A673 (cell line): ENCODE results near the gene PRTFDC1. TPM values are rescaled to one million over a fixed set of nuclear protein-coding genes. Genes with fewer than 3 reads are reported as not detected.
"Not testable (repeated sequence)": the region's sequence is repeated elsewhere in the genome, so short reads cannot be mapped to it uniquely, and the experiment has no call there.

ENCODE experiments used
- BruUV-seq: library from RNA; stranded (reverse); fragments of 400-500 nt; replicated peaks from 2 replicates; lab custom pipeline; 2021; lab: Mats Ljungman, UMichigan
- CTCF ChIA-PET: fragments of 300-600 bp; sonication (Branson Sonifier 250); formaldehyde crosslinking; loops from one replicate; lab custom pipeline; 2022; ENCODE audit warnings: antibody characterized with exemption; lab: Charles Lee
- POLR2A ChIA-PET: fragments of 300-600 bp; sonication (Branson Sonifier 250); formaldehyde crosslinking; loops from one replicate; lab custom pipeline; 2022; ENCODE audit warnings: antibody characterized with exemption; ENCODE audit not compliant: low non-redundant PET; lab: Charles Lee
- DNase-seq: peaks from one replicate; pipeline ENCODE4 v3.0.0-alpha.2; 2015; ENCODE audit warnings: low spot score
- H3K27ac ChIP-seq: fragments of 200-600 bp; sonication (generic); 2 replicates; pipeline ENCODE4 v1.5.1; 2016; ENCODE audit warnings: mixed run types, low read depth, mild to moderate bottlenecking, mixed read lengths, antibody characterized with exemption, low read length; ENCODE audit not compliant: poor library complexity, severe bottlenecking
- H3K27me3 ChIP-seq: fragments of 200-600 bp; sonication (generic); replicated peaks from 2 replicates; pipeline ENCODE4 v1.6.1; 2017; ENCODE audit warnings: mixed run types, low read depth, mild to moderate bottlenecking, mixed read lengths, antibody characterized with exemption, low read length; ENCODE audit not compliant: insufficient read depth, poor library complexity
- H3K36me3 ChIP-seq: fragments of 200-600 bp; sonication (generic); 2 replicates; pipeline ENCODE4 v1.6.1; 2016; ENCODE audit warnings: mixed run types, mild to moderate bottlenecking, mixed read lengths, antibody characterized with exemption, low read length; ENCODE audit not compliant: insufficient read depth, poor library complexity, severe bottlenecking
- H3K4me1 ChIP-seq: fragments of 200-600 bp; sonication (generic); 2 replicates; pipeline ENCODE4 v1.6.1; 2017; ENCODE audit warnings: mixed run types, mild to moderate bottlenecking, mixed read lengths, antibody characterized with exemption, low read length; ENCODE audit not compliant: insufficient read depth, poor library complexity, severe bottlenecking
- H3K4me3 ChIP-seq: fragments of 200-600 bp; sonication (generic); 2 replicates; pipeline ENCODE4 v1.5.1; 2016; ENCODE audit warnings: low read depth, mixed run types, mild to moderate bottlenecking, mixed read lengths, low read length; ENCODE audit not compliant: poor library complexity, severe bottlenecking
- H3K9me3 ChIP-seq: fragments of 200-600 bp; sonication (generic); 2 replicates; pipeline ENCODE4 v1.6.1; 2016; ENCODE audit warnings: mixed run types, low read depth, mild to moderate bottlenecking, mixed read lengths, antibody characterized with exemption, low read length; ENCODE audit not compliant: poor library complexity, severe bottlenecking
- CTCF ChIP-seq: fragments of 300-800, 200-600 bp; sonication (generic); conservative IDR thresholded peaks from 2 replicates; pipeline ENCODE4 v1.5.1; 2017; ENCODE audit warnings: low read depth, mild to moderate bottlenecking, antibody characterized with exemption, low read length, moderate library complexity, mixed read lengths
- EZH2 ChIP-seq: fragments of 200-600 bp; sonication (generic); IDR thresholded peaks from 2 replicates; pipeline ENCODE4 v1.6.1; 2017; ENCODE audit warnings: borderline replicate concordance, low read depth, mild to moderate bottlenecking, mixed read lengths, antibody characterized with exemption, low read length; ENCODE audit not compliant: poor library complexity, severe bottlenecking
- intact Hi-C: fragments of 100-400 bp; cut with micrococcal nuclease; formaldehyde crosslinking; loops from one replicate; pipeline ENCODE4 v1.10.0; 2022; ENCODE audit not compliant: unreplicated experiment
- total RNA-seq: library from RNA; stranded (reverse); gene quantifications from 2 replicates; pipeline ENCODE4 v1.2.3, GENCODE V29; 2021

The PRTFDC1 gene
- total RNA-seq, 1 experiment from 2014 or later: 49.8 TPM

- BruUV-seq: no TSS peak
- intact Hi-C loops: no loop called here
- H3K9me3 ChIP-seq: no peaks in the 10 kb centered on the region
- DNase-seq: no peak
- no peak for TF ChIP-seq EZH2
- TF ChIP-seq CTCF: no peak
- POLR2A ChIA-PET: no interaction called here
- no peak overlapping the region for H3K4me3 ChIP-seq
- no peaks in the 10 kb centered on the region for H3K36me3 ChIP-seq
- no peak overlapping the region for H3K27ac ChIP-seq
- H3K4me1 ChIP-seq: no peaks in the 10 kb centered on the region
- H3K27me3 ChIP-seq: no peaks in the 10 kb centered on the region
- CTCF ChIA-PET: no interaction called here
These were observed 7.0 kb upstream of the PRTFDC1 start for GRCh38 chr10:24959382-24959730.

GRCh38 chr10:24958721-24959381 lies 6.4 kb upstream of the PRTFDC1 start:
- no TSS peak for BruUV-seq
- H3K4me3 ChIP-seq: no peak overlapping the region
- DNase-seq: no peak
- no peaks in the 10 kb centered on the region for H3K36me3 ChIP-seq
- TF ChIP-seq CTCF: no peak
- TF ChIP-seq EZH2: no peak
- H3K27me3 ChIP-seq: no peaks in the 10 kb centered on the region
- no peak overlapping the region for H3K27ac ChIP-seq
- no peaks in the 10 kb centered on the region for H3K9me3 ChIP-seq
- CTCF ChIA-PET: no interaction called here
- H3K4me1 ChIP-seq: no peaks in the 10 kb centered on the region
- intact Hi-C loops: no loop called here
- POLR2A ChIA-PET: no interaction called here

GRCh38 chr10:24958091-24958720 lies 5.8 kb upstream of the PRTFDC1 start:
- Histone ChIP-seq H3K36me3 (no peaks in the 10 kb centered on the region), H3K9me3 (no peaks in the 10 kb centered on the region), H3K27ac (no peak overlapping the region), H3K4me1 (peaks cover 3% of the 10 kb centered on the region), H3K27me3 (no peaks in the 10 kb centered on the region), H3K4me3 (no peak overlapping the region)
- ChIA-PET CTCF (no interaction called here), POLR2A (no interaction called here)
- TF ChIP-seq EZH2 (no peak), CTCF (no peak)
- DNase-seq: no peak
- no TSS peak for BruUV-seq
- intact Hi-C loops: no loop called here

DNA sequence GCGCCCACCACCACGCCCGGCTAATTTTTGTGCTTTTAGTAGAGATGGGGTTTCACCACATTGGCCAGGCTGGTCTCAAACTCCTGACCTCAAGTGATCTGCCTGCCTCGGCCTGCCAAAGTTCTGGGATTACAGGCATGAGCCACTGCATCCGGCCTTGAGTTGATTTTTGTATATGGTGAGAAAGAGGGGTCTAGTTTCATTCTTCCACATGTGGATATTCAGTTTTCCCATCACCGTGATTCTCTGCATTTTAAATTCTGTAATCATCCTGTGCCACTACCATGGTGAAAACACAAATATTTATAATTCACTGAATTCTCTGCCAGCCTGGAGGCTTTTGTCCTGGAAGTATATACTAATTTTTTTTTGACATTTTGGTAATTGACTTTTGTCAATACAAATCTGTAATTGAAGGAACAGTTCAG lies 5.2 kb upstream of the PRTFDC1 start:
- H3K27ac ChIP-seq, H3K27me3 ChIP-seq, DNase-seq, CTCF ChIA-PET, H3K4me3 ChIP-seq, intact Hi-C loops, BruUV-seq, H3K9me3 ChIP-seq, POLR2A ChIA-PET, H3K36me3 ChIP-seq, H3K4me1 ChIP-seq: not testable (repeated sequence)
